B cell (primary cell): ENCODE data around the gene CBLN3. TPM values are rescaled to one million over a fixed set of nuclear protein-coding genes. Genes with fewer than 3 reads are reported as not detected.

ENCODE experiments used
- ATAC-seq: fragments of 200-7000 bp; cut with Tn5 transposase; one replicate; pipeline ENCODE4 v1.10.0; 2021; ENCODE audit warnings: low read depth, mild to moderate bottlenecking, moderate number of reproducible peaks, moderate library complexity
- CTCF ChIA-PET: fragments of 350-600 bp; sonication (Branson Sonifier 250); formaldehyde crosslinking; loops from one replicate; lab custom pipeline; 2021; ENCODE audit warnings: antibody characterized with exemption, inconsistent platforms; lab: Charles Lee
- POLR2A ChIA-PET: fragments of 350-600 bp; sonication (Branson Sonifier 250); formaldehyde crosslinking; loops from one replicate; lab custom pipeline; 2021; ENCODE audit warnings: antibody characterized with exemption; lab: Charles Lee
- DNase-seq: peaks from one replicate; pipeline ENCODE4 v3.0.0; 2013
- H2AFZ ChIP-seq: 2 replicates; pipeline ENCODE4 v1.6.1; 2012; ENCODE audit warnings: mild to moderate bottlenecking, low read depth, low read length; ENCODE audit not compliant: insufficient read depth, poor library complexity, severe bottlenecking
- H3K27ac ChIP-seq, 2 donors: 1 replicate in 1 of 2; 2 replicates in 1 of 2; pipeline ENCODE4 v1.5.1; 2012 to 2013; ENCODE audit warnings: low read length in 2 of 2, mild to moderate bottlenecking in 2 of 2, moderate library complexity in 1 of 2
- H3K27me3 ChIP-seq, 4 experiments: fragments of 200-600 bp in 1 of 4; sonication (generic) in 1 of 4; replicated peaks in 1 of 4; 1 replicate in 2 of 4; 2 replicates in 2 of 4; pipeline versions ENCODE4 v1.6.1 to v1.7.0; 2013 to 2016; ENCODE audit warnings: low read length in 3 of 4, mild to moderate bottlenecking in 2 of 4, mixed read lengths in 1 of 4, moderate library complexity in 1 of 4; ENCODE audit not compliant: insufficient read depth in 4 of 4, control insufficient read depth in 3 of 4; ENCODE audit errors: control extremely low read depth in 1 of 4
- H3K36me3 ChIP-seq, 2 experiments: replicated peaks in 1 of 2; 1 replicate in 1 of 2; 2 replicates in 1 of 2; pipeline versions ENCODE4 v1.6.1 to v1.7.1; 2013; ENCODE audit warnings: low read length in 1 of 2; ENCODE audit not compliant: insufficient read depth in 2 of 2, control insufficient read depth in 1 of 2; ENCODE audit errors: control extremely low read depth in 1 of 2, extremely low read depth in 1 of 2
- H3K4me1 ChIP-seq, 2 donors: fragments of 200-600 bp in 1 of 2; sonication (generic) in 1 of 2; 1 replicate in 1 of 2; 2 replicates in 1 of 2; pipeline versions ENCODE4 v1.5.1 to v1.6.1; 2013 to 2017; ENCODE audit warnings: low read length in 2 of 2; ENCODE audit not compliant: control insufficient read depth in 2 of 2, insufficient read depth in 2 of 2
- H3K4me2 ChIP-seq: replicated peaks from 2 replicates; pipeline ENCODE3; 2012; ENCODE audit warnings: mild to moderate bottlenecking, low read depth, low read length; ENCODE audit not compliant: poor library complexity, severe bottlenecking
- H3K4me3 ChIP-seq, 5 experiments: fragments of 200-600 bp in 1 of 5; sonication (generic) in 1 of 5; 1 replicate in 3 of 5; 2 replicates in 2 of 5; pipeline versions ENCODE4 v1.5.1 to v1.7.0; 2011 to 2016; ENCODE audit warnings: low read length in 4 of 5, mild to moderate bottlenecking in 4 of 5, low read depth in 2 of 5, control low read depth in 1 of 5, moderate library complexity in 1 of 5; ENCODE audit not compliant: insufficient read depth in 1 of 5; ENCODE audit errors: control extremely low read depth in 1 of 5, extremely low read depth in 1 of 5
- H3K79me2 ChIP-seq: fragments of 200-600 bp; sonication (generic); one replicate; pipeline ENCODE4 v1.6.0; 2016; ENCODE audit warnings: low read length; ENCODE audit not compliant: control insufficient read depth, insufficient read depth
- H3K9ac ChIP-seq: fragments of 200-600 bp; sonication (generic); 2 replicates; pipeline ENCODE4 v1.6.1; 2017; ENCODE audit warnings: mild to moderate bottlenecking, low read length, moderate library complexity
- H3K9me3 ChIP-seq, 3 donors: one replicate each; pipeline versions ENCODE4 v1.6.1 to v1.7.1; 2013; ENCODE audit warnings: low read length in 2 of 3; ENCODE audit not compliant: control insufficient read depth in 2 of 3, insufficient read depth in 1 of 3; ENCODE audit errors: control extremely low read depth in 1 of 3
- H4K20me1 ChIP-seq: 2 replicates; pipeline ENCODE4 v1.6.0; 2012; ENCODE audit warnings: mild to moderate bottlenecking, low read length; ENCODE audit not compliant: insufficient read depth, control insufficient read depth, poor library complexity, severe bottlenecking
- H3K27ac Mint-ChIP-seq: one replicate; pipeline ENCODE4 v1.8.0; 2021; ENCODE audit warnings: mixed read lengths
- H3K27me3 Mint-ChIP-seq: one replicate; pipeline ENCODE4 v1.8.0; 2021; ENCODE audit warnings: mixed read lengths
- H3K4me1 Mint-ChIP-seq: one replicate; pipeline ENCODE4 v1.8.0; 2021; ENCODE audit warnings: mixed read lengths
- H3K4me3 Mint-ChIP-seq: one replicate; pipeline ENCODE4 v1.8.0; 2021; ENCODE audit warnings: mixed read lengths
- H3K9me3 Mint-ChIP-seq: one replicate; pipeline ENCODE4 v1.8.0; 2022; ENCODE audit warnings: mixed read lengths; ENCODE audit not compliant: insufficient read depth
- EZH2 ChIP-seq: IDR thresholded peaks from 2 replicates; pipeline ENCODE4 v1.6.1; 2012; ENCODE audit warnings: borderline replicate concordance, low read depth, mild to moderate bottlenecking, moderate library complexity, low read length; ENCODE audit not compliant: insufficient read depth, poor library complexity, severe bottlenecking
- whole genome bisulfite sequencing: methylation state at CpG from one replicate; pipeline ENCODE4 v1.1.5; 2013; ENCODE audit warnings: missing lambda C conversion rate; ENCODE audit not compliant: insufficient coverage; 5-methylcytosine and 5-hydroxymethylcytosine counted together
- intact Hi-C: fragments of 100-400 bp; cut with micrococcal nuclease; formaldehyde crosslinking; loops from one replicate; pipeline ENCODE4 v1.10.0; 2022
- polyA plus RNA-seq: library from polyadenylated mRNA; depleted of rRNA; stranded (reverse); fragments of >200 nt; gene quantifications from 2 replicates; pipeline ENCODE4 v1.2.3, GENCODE V29; 2012
- total RNA-seq, 2 donors: library from RNA; stranded (reverse); fragments of 120-200 nt in 1 of 2; gene quantifications; 1 replicate in 1 of 2; 2 replicates in 1 of 2; pipeline versions ENCODE4 v1.2.3 to v1.2.4, GENCODE V29; 2013 to 2022
- TF ChIP-seq, protein P1 (sequence below): fragments of 200-600 bp; IDR thresholded peaks from one replicate; pipeline ENCODE4 v1.8.0; 2022; ENCODE audit warnings: antibody characterized with exemption, mild to moderate bottlenecking

CBLN3 gene
- total and polyA plus RNA-seq, 2 donors (not counting 1 experiment from before 2014, with no cell fraction given) = 35.0 to 134 TPM

DNA sequence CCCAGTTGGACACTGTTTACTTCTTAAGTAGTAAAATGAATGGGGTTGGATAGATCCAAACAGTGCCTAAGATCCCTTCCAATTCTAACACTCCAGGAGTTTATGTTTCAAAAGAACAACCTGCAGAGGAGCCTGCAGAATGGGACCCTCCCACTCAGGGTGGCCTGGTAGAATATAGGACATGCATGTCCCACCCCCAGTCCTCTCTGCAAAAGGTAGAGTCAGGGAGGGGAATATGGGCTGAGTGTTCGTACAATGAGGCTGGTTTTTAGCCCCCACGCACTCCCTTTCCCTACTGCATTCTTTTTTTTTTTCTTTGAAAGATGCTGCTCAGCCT is 42.5 kb downstream of the CBLN3 start:
- Mint-ChIP-seq H3K4me1 (no peaks in the 10 kb centered on the region), H3K27me3 (peaks cover 43% of the 10 kb centered on the region), H3K4me3 (no peak overlapping the region), H3K27ac (no peak overlapping the region), H3K9me3 (no peaks in the 10 kb centered on the region)
- Histone ChIP-seq H3K4me2 (no peak overlapping the region), H3K4me1 (no peaks in the 10 kb centered on the region), H2AFZ (no peak overlapping the region), H4K20me1 (no peaks in the 10 kb centered on the region), H3K79me2 (no peaks in the 10 kb centered on the region), H3K4me3 (no peak overlapping the region), H3K27me3 (peaks cover 0 to 5% (median 3%) of the 10 kb centered on the region in 4 experiments), H3K27ac (no peak overlapping the region), H3K9ac (no peak overlapping the region), H3K9me3 (no peaks in the 10 kb centered on the region), H3K36me3 (no peaks in the 10 kb centered on the region)
- intact Hi-C loops = no loop called here
- TF ChIP-seq, protein P1, sequence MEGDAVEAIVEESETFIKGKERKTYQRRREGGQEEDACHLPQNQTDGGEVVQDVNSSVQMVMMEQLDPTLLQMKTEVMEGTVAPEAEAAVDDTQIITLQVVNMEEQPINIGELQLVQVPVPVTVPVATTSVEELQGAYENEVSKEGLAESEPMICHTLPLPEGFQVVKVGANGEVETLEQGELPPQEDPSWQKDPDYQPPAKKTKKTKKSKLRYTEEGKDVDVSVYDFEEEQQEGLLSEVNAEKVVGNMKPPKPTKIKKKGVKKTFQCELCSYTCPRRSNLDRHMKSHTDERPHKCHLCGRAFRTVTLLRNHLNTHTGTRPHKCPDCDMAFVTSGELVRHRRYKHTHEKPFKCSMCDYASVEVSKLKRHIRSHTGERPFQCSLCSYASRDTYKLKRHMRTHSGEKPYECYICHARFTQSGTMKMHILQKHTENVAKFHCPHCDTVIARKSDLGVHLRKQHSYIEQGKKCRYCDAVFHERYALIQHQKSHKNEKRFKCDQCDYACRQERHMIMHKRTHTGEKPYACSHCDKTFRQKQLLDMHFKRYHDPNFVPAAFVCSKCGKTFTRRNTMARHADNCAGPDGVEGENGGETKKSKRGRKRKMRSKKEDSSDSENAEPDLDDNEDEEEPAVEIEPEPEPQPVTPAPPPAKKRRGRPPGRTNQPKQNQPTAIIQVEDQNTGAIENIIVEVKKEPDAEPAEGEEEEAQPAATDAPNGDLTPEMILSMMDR = no peak
- TF ChIP-seq EZH2 = no peak
- no CpG with 5 or more reads among the region's 2 CpGs for WGBS
- DNase-seq = no peak
- ATAC-seq = no peak
- POLR2A ChIA-PET = no interaction called here
- CTCF ChIA-PET = interaction anchor here (1.2 kb wide), 1 partner anchor 22 kb away, joined by 3 read pairs; no protein-coding TSS in a partner anchor

DNA sequence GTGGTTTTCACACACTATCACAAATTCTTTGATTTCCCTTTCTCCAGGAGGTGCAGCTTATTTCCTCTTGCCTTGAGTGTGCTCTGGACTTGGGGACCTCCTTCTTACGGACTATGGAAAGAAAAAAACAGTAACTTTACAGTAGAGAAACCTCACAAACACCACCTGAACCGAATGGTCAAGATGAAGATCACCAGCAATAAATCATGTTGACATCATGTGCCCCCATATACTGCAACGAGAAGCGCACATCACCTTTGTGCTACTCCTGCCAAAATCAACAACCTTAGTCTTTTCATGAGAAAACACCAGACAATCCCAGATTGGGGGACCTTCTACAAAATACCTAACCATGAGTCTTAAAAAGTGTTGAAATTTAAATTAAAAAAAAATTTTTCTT is 43.9 kb downstream of the CBLN3 start:
- ChIA-PET POLR2A (no interaction called here), CTCF (no interaction called here)
- ATAC-seq (no peak), DNase-seq (no peak)
- Histone ChIP-seq H2AFZ (no peak overlapping the region), H3K9ac (no peak overlapping the region), H3K4me1 (no peaks in the 10 kb centered on the region), H3K36me3 (no peaks in the 10 kb centered on the region), H3K4me3 (no peak overlapping the region), H3K4me2 (no peak overlapping the region), H4K20me1 (no peaks in the 10 kb centered on the region), H3K27ac (no peak overlapping the region), H3K79me2 (no peaks in the 10 kb centered on the region), H3K9me3 (no peaks in the 10 kb centered on the region), H3K27me3 (peaks cover 0 to 5% (median 3%) of the 10 kb centered on the region in 4 experiments)
- 94% methylated on average over 2 of the region's 4 CpGs for WGBS
- Mint-ChIP-seq H3K27ac (no peak overlapping the region), H3K27me3 (peaks cover 33% of the 10 kb centered on the region), H3K4me3 (no peak overlapping the region), H3K4me1 (no peaks in the 10 kb centered on the region), H3K9me3 (no peaks in the 10 kb centered on the region)
- intact Hi-C loops = no loop called here
- TF ChIP-seq, protein P1 = no peak
- no peak for TF ChIP-seq EZH2
